ENCODE measurements around the gene ADGRL3. TPM values are rescaled to one million over a fixed set of nuclear protein-coding genes. Genes with fewer than 3 reads are reported as not detected.

Gene ADGRL3
- total and polyA plus RNA-seq, 12 donors = 2.4 to 182 (median 22.1) TPM

DNA sequence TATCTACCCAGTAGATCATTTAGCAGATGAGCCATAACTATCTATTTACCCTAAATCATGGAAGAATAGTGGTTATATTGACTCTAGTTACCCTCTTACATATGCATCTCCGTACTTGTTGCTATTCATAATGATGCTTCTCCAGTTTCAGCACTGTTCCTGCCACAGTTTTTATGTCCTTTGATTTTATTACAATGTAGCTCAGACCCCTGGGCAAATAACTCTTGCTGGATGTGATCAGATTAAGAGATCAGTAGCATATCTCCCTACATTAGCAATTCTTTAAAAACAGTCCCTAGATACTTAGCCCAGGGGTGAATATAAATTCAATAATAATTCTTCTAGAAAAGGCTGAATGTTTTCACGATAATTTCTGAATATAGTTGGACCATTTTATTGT is 696.5 kb downstream of the ADGRL3 start:
- H3K4me3 ChIP-seq = no peak overlapping the region
- H3K27me3 ChIP-seq = no peaks in the 10 kb centered on the region
- no peaks in the 10 kb centered on the region for H3K36me3 ChIP-seq (replicated peaks in 1 of 2)
- TF ChIP-seq POLR2A (IDR thresholded peaks at IDR 0.05) = no peak
- TF ChIP-seq, protein P1, sequence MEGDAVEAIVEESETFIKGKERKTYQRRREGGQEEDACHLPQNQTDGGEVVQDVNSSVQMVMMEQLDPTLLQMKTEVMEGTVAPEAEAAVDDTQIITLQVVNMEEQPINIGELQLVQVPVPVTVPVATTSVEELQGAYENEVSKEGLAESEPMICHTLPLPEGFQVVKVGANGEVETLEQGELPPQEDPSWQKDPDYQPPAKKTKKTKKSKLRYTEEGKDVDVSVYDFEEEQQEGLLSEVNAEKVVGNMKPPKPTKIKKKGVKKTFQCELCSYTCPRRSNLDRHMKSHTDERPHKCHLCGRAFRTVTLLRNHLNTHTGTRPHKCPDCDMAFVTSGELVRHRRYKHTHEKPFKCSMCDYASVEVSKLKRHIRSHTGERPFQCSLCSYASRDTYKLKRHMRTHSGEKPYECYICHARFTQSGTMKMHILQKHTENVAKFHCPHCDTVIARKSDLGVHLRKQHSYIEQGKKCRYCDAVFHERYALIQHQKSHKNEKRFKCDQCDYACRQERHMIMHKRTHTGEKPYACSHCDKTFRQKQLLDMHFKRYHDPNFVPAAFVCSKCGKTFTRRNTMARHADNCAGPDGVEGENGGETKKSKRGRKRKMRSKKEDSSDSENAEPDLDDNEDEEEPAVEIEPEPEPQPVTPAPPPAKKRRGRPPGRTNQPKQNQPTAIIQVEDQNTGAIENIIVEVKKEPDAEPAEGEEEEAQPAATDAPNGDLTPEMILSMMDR (IDR thresholded peaks at IDR 0.05) = no peak
- H3K9me3 ChIP-seq (replicated peaks in 1 of 3) = no peaks in the 10 kb centered on the region
- H3K4me1 ChIP-seq (replicated peaks in 1 of 2) = no peaks in the 10 kb centered on the region
- no peak overlapping the region for H3K27ac ChIP-seq
- DNase-seq = no peak
- intact Hi-C loops (cut with DNase I) = no loop called here
- WGBS, 4 donors = 65 to 77% (median 68%) methylated on average over 2 of the region's 2 CpGs

GRCh38 chr4:61909031-61909430 is 708.9 kb downstream of the ADGRL3 start:
- intact Hi-C loops (cut with DNase I) = loop anchor here in 1 of 2 donors (10.0 kb wide), 1 partner anchor 134 kb away; no protein-coding TSS in a partner anchor
- H3K4me1 ChIP-seq (replicated peaks in 1 of 2) = no peaks in the 10 kb centered on the region
- H3K27ac ChIP-seq = no peak overlapping the region
- H3K27me3 ChIP-seq = no peaks in the 10 kb centered on the region
- TF ChIP-seq, protein P1 (IDR thresholded peaks at IDR 0.05) = no peak
- no peak for TF ChIP-seq POLR2A (IDR thresholded peaks at IDR 0.05)
- DNase-seq = no peak
- 88 to 93% (median 92%) methylated on average over 4 of the region's 4 CpGs for WGBS, 4 donors
- H3K36me3 ChIP-seq (replicated peaks in 1 of 2) = no peaks in the 10 kb centered on the region
- H3K4me3 ChIP-seq = no peak overlapping the region
- no peaks in the 10 kb centered on the region for H3K9me3 ChIP-seq (replicated peaks in 1 of 3)

DNA sequence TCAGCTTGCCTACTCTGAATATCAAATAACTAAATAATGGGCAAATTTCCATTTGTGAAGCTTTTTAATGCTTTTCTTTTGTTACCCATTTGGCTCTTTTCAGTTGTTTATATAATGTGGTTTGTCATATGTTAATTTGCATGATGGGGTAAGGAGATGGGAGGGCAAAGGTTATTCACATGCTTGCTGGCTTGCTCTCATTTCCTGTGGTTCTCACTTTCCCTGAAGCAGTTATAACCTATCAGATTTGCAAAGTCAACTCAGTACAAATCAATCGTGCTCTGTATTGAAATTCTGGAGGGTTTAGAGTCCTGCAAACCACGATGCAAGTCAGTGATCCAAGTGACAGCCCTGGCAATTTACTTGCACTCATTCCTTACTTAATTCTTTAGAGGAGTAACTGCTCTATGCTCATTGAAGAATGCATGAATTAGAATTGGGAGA is 711.2 kb downstream of the ADGRL3 start:
- H3K27ac ChIP-seq = no peak overlapping the region
- TF ChIP-seq, protein P1 (IDR thresholded peaks at IDR 0.05) = no peak
- no peak for TF ChIP-seq POLR2A (IDR thresholded peaks at IDR 0.05)
- no peaks in the 10 kb centered on the region for H3K4me1 ChIP-seq (replicated peaks in 1 of 2)
- H3K27me3 ChIP-seq = no peaks in the 10 kb centered on the region
- WGBS, 4 donors = 60 to 75% (median 72%) methylated on average over 2 of the region's 2 CpGs
- intact Hi-C loops (cut with DNase I) = no loop called here
- no peaks in the 10 kb centered on the region for H3K9me3 ChIP-seq (replicated peaks in 1 of 3)
- DNase-seq = no peak
- no peak overlapping the region for H3K4me3 ChIP-seq
- no peaks in the 10 kb centered on the region for H3K36me3 ChIP-seq (replicated peaks in 1 of 2)

GRCh38 chr4:61913619-61914018 is 713.5 kb downstream of the ADGRL3 start:
- intact Hi-C loops (cut with DNase I) = no loop called here
- no peaks in the 10 kb centered on the region for H3K27me3 ChIP-seq
- no peaks in the 10 kb centered on the region for H3K4me1 ChIP-seq (replicated peaks in 1 of 2)
- H3K9me3 ChIP-seq (replicated peaks in 1 of 3) = no peaks in the 10 kb centered on the region
- TF ChIP-seq, protein P1 (IDR thresholded peaks at IDR 0.05) = no peak
- TF ChIP-seq POLR2A (IDR thresholded peaks at IDR 0.05) = no peak
- no peak overlapping the region for H3K4me3 ChIP-seq
- no peaks in the 10 kb centered on the region for H3K36me3 ChIP-seq (replicated peaks in 1 of 2)
- WGBS, 4 donors = 85 to 95% (median 90%) methylated on average over 2 of the region's 2 CpGs
- DNase-seq = no peak
- no peak overlapping the region for H3K27ac ChIP-seq

All from adrenal gland (tissue), 12 donors.